ENCODE measurements around the gene KLHL12. TPM values are rescaled to one million over a fixed set of nuclear protein-coding genes. Genes with fewer than 3 reads are reported as not detected.
A peak's percentile ranks its signal among the peaks of the same experiment; 100 is the strongest.

KLHL12 gene
- total RNA-seq, result 18.1 and 22.0 TPM in 2 replicates

DNA sequence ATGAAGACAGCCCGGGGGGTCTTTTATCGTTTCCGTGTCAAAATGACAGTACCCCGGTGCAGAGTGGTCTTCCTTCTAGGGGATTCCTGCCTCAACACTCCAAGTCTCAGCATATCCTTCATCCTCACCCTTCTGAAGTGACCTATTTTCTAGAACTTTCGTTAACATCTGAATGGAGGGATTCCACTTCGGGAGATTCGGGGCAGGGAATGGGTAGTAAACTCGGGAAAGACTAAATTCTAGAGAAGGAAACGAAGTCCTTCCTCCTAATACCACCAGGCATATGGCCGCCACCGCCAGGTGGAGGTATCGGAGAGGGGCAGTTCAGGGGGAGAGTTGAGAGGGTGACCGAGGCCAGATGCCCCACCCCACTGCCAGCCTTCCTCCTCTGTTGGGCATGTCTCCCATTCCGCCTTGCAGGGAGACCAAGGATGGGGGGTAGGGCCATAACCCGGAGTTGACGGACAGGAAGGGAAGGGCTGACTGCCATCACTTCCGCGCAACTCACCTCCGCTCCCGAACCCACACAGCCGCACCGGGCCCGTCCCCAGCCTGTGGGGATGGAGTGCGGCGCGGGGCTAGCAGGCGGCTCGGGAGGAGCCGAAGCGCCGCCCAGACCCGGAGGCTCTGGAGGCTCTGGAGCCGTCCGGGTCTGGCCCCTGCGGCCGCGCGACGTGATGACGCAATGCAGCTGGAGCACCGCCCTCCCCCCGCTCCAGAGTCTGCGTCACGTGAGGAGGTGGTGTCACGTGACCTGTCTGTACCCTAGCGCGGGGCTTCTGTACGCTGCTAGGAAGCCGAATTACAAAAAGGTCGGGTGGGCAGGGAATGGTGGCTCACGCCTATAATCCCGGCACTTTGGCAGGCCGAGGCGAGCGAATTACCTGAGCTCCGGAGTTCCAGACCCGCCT, at the start of gene KLHL12:
KLHL12 (minus strand) TSS at position 654 of the 911 bp plus-strand sequence. CDS start 2,072 bp downstream, outside the sequence.
- peak; percentile 98 to 99 for DNase-seq (ENCODE audit: low read depth in 2 of 2)

DNA sequence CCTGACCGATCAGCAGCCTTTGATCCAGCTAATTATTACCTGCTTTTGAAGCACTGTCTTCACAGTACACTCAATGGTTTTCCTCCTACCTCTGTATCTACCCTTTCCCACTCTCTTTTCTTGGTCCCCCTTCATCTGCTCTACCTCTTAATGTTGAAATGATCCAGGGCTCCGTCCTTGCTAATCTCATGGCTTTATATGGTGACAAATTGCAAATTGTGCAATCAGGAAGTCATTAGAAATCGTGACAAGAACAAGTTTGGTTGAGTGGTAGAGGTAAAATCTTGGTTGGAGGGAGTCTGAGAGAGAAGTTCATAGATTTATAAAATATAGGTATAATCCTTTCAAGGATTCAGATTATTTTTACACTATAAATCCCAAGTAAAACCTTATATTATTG, 49.6 kb upstream of the KLHL12 start:
- no peak for DNase-seq (ENCODE audit: low read depth in 2 of 2)

DNA sequence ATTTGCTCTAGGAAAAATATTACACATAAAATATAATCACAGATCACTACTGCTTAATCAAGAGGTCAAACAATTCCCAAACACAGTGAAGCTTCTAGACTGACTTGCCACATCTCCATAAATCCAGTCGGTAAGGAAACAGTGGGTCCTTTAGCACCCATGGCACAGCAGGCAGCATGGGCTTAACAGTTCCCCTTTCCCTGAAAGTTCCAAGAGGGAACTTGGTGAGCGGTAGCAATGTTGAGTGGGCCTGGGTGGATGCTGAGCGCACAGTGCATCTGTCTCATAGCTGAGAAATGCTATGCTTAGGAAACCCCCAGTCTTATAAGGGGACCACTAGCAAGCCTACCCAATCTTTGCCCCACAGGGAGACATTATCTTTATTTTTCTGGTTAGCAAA, 47.8 kb upstream of the KLHL12 start:
- no peak for DNase-seq (ENCODE audit: low read depth in 2 of 2)

DNA sequence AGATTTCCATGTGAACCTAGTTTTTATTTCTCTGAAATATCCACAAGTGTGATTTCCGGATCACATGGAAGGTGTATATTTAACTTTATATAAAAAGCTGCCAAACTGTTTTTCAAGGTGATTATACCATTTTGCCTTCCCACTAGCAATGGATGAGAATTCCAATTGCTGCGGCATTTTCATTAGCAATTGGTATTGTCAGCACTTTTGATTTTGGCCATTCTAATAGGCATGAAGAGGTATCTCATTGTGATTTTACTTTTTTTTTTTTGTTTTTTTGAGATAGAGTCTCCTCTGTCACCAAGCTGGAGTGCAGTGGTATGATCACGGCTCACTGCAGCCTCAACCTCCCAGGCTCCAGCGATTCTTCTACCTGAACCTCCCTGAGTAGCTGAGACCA, 45.0 kb upstream of the KLHL12 start:
- DNase-seq (ENCODE audit: low read depth in 2 of 2), result no peak

DNA sequence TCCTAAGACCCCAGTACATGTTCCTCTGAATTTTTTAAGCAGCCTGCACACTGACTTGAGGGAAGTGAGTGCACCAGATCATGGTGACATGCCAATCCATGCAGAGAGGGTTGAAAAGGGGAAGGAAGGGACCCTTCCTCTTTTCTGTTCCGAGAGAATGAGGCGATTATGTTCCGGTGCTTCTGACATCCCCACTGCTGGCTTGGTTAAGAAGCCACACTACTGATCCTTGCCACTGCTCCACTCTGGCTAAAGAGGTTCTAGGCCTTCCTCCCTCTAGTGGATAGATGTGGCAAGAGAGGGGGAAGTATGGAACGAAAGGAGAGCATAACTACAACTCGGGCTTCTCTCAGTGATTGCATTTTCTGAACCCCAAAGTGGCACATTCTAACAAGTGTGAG, 41.9 kb upstream of the KLHL12 start:
- DNase-seq (ENCODE audit: low read depth in 2 of 2), result peak; percentile 65 to 73

DNA sequence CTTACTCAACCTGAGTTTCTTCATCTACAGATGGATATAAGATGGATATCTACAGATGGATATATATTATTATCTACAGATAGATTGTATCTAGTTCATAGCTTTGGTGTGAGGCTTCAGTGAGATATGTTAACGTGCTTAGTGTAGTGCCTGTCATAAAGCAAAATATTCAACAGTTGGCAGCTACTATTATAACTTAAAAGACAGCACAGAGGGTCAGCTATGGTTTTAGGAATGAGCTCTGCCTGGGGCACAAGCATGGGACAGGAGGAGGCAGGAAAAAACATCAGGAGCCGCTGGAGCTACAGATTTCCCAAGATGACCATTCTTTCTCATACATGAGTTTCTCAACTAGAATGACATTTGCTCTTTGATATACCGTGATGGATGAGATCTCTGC, 41.3 kb upstream of the KLHL12 start:
- DNase-seq (ENCODE audit: low read depth in 2 of 2), result no peak

DNA sequence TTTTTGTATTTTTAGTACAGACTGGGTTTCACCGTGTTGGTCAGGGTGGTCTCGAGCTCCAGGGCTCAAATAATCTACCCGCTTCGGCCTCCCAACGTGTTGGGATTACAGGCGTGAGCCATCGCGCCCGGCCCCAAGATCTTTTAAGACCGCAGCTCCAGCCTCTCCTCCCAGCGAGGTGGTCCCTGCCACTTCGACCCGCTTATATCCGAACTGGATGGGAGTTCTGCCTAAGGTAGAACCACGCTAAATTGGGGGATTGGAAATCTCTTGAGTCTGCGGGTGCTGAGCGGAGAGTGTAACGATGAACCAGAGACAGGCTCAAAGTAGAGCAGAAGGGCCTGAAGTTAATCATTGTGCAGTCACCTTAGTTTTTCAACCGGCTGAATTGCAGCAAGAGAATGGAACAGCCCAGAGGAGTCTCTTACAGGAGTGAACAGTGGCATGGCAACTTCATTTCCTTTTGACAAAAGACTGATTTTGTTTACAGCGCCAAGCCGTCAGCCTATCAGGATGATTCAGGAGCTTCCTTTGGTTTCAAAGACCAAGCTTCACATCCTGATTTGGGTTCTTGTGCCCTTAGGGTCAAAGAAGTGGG, 40.7 kb upstream of the KLHL12 start:
- peak; percentile 14 to 60 for DNase-seq (ENCODE audit: low read depth in 2 of 2)

DNA sequence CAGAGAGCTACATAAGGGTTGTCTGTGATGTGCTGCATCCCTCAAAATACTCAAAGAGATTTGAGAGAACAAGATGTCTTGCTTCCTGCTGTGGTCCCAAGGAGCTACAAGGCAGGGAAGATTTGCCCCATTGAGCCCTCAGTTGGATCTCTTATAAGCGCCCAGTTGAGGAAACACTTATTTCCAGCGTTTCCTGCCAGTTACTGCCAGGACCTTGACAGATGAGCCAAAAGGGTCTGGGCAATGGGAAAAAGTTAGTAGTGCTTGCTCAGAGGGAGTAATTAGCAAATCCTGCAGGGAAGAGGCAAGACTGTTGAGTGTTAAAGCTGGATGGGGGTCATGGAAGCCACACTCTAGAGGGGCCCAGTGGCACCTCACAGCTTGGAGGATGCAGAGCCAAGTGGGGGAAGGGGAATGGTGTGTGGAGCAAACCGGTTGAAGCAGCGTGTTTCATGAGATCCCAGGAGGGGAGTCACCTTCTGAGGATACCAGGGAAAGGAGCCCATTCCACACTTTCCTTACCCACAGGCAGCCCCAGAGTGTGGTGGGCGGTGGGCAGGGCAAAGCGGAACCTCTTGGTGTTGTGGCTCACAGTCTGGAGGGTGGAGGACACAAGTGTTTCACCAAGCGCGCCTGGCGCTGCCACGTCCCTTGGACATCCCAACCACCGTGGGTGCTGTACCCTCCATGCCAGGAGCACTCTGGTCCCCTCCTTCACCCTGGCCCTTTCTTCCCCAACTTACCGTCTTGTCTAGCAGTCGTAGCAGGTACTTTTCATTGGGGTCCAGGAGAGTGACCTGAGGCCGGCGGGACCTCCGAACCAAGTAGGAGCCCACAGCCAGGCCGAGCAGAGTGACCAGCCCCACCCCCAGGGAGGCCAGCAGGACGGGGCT, 39.2 kb upstream of the KLHL12 start:
- DNase-seq (ENCODE audit: low read depth in 2 of 2), result peak in 1 of 2 donors; percentile 56

DNA sequence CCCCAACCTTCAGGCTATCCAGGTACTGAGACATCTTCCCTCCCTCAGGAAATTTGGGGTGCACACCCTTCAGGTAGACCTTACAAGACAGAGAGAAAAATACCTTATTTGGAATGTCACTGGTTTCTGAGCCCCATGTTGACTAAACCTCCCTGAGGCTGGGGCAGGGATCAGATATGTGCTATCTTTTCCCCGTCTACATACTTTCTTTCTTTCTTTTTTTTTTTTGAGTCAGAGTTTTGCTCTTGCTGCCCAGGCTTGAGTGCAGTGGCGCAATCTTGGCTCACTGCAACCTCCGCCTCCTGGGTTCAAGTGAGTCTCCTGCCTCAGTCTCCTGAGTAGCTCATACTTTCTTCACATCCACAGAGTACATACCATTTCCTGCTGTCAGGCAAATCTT, 38.4 kb upstream of the KLHL12 start:
- no peak for DNase-seq (ENCODE audit: low read depth in 2 of 2)

DNA sequence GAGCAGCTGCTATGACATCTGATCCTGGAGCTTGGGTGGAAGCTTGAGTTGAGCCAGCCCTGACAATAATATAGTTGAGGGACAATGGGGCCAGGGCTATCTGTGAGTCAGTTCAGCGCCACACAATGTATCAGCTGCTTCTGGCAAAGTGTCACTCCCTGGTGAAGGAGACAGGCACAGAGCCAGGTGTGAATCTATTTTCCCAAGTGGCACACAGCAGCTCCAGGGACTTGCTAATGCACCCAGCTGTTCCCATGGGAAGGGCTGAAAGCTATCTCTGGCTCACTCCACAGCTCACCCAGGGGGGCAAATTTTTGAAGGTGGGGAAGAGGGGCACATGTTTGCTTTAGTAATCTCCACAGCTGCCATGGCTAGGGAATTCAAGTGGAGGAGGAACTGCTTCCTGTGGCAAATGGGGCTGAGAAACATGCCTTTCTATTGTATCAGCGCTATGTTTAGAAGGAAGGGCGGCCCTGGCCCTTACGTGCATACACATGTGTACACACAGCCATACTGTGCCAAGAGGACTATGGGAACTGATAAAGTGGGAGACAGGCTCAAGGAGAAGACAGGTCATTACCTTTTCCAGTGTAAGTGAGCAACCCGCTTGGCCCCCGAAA, 37.9 kb upstream of the KLHL12 start:
- no peak for DNase-seq (ENCODE audit: low read depth in 2 of 2)

DNA sequence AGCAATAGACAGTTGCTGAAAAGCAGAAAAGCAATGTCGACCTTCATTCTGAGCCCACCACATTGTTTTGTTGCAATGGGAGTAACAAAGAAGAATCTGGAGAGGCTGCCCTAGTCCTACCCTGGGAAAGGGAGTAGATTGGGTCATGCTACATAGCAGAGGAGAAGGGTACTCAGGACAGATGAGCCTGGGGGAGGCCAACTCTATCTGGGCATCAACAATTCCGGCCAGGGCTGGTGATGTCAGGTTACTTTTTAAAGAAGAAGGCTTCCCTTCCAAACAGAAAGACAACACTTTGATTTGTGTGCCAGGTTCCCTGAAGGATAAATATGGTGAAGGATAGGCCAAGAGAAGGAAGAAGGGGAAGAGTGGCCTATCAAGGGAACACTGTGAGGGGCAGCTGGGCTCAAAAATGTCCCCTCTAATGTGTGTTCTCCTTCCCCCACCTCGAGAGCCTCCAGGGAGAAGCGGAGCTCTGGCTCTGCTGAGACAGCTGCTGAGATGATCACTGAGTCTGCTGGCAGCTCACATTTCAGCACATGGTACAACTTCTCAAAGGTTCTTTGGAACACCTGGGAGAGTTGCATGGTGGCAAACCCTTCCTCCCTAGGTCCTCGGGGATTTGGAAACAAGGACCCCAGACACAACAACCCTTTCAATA, 34.3 kb upstream of the KLHL12 start:
- DNase-seq (ENCODE audit: low read depth in 2 of 2), result no peak

DNA sequence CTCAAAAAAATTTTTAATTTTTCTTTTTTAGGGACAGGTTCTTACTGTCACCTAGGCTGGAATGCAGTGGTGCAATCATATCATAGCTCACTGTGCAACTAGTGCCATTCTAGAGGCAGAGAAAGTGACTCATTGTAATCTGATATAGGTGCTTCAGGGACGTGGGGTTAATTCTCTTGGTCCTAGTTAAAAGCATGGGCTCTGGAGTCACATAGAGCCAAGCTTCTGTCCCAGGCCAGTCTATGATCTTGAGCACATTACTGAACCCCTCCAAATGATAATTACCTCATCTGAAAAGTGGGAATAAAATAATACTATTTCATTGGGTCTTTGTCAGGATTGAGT, 32.2 kb upstream of the KLHL12 start:
- DNase-seq (ENCODE audit: low read depth in 2 of 2), result no peak

DNA sequence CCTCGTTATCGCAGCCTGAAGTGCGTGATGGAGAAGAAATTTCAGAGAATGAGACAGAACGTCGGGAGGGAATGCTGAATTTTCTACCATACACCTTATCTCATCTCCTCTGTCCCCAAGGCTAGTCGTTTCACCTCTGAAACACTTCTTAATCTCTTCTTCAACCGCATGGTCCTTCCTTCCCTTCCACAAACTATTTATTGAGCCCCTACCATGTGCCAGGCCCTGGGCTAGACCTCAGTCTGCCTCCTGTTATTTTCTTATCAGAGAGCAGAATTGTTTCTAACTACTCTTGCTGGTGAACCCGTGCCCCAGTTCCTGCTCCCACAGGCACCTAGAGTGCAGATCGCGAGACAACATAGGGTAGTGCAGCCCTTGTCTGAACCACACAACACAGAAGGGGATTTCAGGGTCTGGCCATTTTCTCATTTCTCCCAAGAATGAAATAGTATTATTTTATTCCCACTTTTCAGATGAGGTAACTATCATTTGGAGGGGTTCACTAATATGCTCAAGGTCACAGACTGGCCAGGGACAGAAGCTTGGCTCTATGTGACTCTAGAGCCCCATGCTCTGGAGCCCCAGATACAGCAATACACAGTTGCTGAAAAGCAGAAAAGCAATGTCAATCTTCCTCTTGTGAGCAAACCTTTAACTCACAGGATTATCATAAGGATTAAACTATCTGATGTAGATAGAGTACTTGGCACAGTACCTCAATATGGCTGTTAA, 31.7 kb upstream of the KLHL12 start:
- no peak for DNase-seq (ENCODE audit: low read depth in 2 of 2)

DNA sequence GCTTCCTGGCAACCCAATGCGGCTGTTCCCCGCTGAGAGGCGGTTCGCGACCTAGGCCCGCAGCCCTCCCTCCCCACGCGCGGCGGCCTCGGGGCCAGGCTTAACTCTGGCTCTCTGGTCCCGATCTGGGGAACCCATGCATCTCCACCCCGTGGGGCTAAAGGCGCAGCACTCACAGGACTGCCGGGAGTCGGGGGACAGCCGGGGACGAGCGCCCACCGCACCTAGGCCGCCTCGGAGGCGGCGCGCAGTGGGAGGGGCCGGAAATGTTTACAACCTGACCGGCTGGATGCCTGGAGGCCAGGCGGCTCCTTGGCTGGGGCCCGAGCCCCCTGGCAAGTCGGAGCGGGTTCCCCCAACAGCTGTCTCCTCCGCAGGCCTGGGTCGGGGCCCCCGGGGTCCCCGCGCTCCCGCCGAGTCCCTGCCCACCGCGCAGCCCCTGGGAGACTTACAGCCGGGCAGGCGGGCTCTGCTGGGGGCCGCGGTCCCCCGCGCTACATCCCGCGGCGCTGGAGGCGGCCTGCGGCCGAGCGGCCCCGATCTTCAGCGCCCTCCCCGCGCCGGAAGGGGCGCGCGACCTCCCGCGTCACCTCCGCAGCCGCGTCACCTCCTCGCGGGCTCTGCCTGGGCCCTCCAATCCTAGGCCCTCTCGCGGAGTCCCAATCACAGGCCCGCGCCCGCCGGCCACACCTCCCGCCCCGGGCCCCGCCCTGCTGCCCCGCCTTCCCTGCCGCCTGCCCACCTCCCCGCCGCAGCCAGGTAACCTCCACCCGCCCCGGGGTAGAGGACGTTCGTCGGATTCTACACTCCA, 30.9 kb upstream of the KLHL12 start, which contains the start of gene ADIPOR1:
ADIPOR1 (minus strand) TSS at position 580 of the 811 bp plus-strand sequence. CDS start 7,242 bp downstream, outside the sequence.
- DNase-seq (ENCODE audit: low read depth in 2 of 2), result peak; percentile 88 to 92

DNA sequence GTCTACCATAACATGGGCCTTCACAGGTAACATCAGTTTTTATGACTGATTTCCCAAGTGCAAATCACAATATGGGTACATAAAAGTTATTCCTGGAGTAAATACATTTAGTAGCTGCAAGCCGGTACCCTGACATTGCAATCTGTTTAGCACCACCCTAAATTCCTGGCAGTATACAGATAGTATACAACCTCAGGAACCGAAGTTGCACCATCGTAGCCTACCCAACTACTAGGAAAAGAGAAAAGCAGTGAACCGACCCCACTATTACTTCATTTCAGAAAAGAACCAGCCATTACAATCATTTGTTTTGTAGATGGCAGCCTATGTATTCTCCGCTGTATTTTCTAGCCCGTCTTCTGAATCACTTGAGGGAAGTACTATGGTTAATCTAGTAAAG, 29.9 kb upstream of the KLHL12 start:
- no peak for DNase-seq (ENCODE audit: low read depth in 2 of 2)

DNA sequence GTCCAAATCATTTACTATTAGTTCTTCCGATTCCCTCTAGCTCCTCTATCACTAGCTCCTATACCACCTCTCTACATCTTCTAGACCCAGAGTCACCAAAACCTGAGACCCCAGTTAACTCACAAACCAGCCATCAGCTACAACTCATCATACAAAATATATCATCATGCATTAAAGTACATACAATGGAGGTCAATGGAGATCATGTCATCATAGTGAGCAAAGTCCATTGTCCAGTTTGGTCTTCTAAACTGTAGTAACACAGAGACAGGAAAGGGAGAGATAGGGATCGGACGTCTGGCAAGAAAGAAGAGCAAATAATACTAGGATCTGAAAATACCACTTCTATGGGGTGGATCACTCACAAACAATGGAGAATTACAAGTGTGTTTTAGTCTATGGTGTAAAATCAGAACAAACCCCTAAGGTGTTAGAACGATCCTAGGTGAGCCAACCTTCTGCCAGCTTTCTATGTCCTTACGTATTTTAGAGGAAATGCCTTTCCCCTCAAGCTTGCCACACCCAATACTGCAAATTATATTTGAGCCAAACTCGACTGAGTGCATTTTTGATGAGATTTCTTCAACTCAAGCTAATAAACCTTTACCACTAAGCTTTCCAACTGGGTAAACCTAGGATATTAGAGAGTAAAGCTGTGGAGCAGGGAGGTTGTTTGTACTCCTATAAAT, 27.2 kb upstream of the KLHL12 start:
- peak; percentile 16 to 17 for DNase-seq (ENCODE audit: low read depth in 2 of 2)

DNA sequence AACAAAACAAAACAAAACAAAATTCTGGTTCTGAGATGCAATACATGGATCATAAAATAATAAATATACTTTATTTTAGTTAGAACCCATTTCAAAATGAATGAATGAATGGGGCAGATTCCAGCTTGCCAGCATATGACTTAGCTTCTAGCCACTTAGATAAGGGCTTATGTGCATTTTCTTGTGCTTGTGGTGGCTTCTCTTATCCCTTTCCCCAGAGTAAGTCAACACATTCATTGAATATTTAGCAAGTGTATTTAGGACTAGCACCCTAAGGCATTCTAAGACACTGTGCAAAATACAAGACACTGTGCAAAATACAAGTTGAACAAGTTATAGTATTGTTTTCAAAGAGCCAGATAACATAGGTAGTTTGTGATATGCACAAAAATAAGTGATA, 26.4 kb upstream of the KLHL12 start:
- no peak for DNase-seq (ENCODE audit: low read depth in 2 of 2)

DNA sequence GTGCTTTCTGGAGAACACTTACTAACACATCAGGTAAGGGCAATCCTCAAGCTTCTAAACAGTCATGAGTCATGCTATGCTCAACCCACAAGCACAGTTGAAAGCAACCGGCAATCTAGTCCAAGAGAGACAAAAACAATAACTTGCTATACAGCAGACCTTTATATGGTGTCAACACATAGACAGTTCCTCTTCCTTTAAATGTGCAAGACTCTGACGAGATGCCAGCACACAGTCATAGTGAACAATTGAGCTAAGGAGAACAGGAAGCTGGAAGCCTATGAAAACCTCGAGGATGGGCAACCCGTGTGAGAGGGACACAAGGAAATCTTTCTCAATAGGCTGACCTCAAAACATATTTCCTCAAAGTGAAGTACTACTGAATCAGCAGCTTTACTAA, 25.8 kb upstream of the KLHL12 start:
- peak; percentile 28 to 92 for DNase-seq (ENCODE audit: low read depth in 2 of 2)

DNA sequence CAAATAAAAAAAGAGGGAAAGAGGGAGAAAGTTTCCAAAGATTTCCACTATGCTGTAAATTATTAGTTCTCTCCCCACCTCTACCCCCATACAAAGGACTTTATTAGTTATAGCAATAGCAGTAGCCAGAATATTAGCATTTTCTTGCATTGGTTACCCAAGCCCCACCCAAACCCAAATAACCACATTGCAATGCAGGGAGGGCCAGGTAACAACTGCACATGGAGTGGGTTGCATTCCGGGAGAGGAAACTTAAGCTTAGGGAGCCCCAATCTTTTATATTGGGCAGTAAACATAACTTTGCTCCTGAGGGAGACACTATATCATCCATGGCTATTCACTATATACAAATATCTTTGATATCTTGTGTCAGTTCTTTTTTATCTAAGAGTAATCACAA, 25.1 kb upstream of the KLHL12 start:
- no peak for DNase-seq (ENCODE audit: low read depth in 2 of 2)
